GM19468 (cell line): ENCODE measurements around the gene CCDC88B.

ENCODE experiments used
- ATAC-seq: cut with Tn5 transposase; IDR thresholded peaks from one replicate; pipeline ENCODE4 v1.9.1; 2021; ENCODE audit warnings: mild to moderate bottlenecking, moderate library complexity, moderate number of reproducible peaks; ENCODE audit not compliant: unreplicated experiment; ENCODE audit errors: extremely low read depth

The CCDC88B gene, protein sequence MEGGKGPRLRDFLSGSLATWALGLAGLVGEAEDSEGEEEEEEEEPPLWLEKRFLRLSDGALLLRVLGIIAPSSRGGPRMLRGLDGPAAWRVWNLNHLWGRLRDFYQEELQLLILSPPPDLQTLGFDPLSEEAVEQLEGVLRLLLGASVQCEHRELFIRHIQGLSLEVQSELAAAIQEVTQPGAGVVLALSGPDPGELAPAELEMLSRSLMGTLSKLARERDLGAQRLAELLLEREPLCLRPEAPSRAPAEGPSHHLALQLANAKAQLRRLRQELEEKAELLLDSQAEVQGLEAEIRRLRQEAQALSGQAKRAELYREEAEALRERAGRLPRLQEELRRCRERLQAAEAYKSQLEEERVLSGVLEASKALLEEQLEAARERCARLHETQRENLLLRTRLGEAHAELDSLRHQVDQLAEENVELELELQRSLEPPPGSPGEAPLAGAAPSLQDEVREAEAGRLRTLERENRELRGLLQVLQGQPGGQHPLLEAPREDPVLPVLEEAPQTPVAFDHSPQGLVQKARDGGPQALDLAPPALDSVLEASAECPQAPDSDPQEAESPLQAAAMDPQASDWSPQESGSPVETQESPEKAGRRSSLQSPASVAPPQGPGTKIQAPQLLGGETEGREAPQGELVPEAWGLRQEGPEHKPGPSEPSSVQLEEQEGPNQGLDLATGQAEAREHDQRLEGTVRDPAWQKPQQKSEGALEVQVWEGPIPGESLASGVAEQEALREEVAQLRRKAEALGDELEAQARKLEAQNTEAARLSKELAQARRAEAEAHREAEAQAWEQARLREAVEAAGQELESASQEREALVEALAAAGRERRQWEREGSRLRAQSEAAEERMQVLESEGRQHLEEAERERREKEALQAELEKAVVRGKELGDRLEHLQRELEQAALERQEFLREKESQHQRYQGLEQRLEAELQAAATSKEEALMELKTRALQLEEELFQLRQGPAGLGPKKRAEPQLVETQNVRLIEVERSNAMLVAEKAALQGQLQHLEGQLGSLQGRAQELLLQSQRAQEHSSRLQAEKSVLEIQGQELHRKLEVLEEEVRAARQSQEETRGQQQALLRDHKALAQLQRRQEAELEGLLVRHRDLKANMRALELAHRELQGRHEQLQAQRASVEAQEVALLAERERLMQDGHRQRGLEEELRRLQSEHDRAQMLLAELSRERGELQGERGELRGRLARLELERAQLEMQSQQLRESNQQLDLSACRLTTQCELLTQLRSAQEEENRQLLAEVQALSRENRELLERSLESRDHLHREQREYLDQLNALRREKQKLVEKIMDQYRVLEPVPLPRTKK (N-terminal part only)

DNA sequence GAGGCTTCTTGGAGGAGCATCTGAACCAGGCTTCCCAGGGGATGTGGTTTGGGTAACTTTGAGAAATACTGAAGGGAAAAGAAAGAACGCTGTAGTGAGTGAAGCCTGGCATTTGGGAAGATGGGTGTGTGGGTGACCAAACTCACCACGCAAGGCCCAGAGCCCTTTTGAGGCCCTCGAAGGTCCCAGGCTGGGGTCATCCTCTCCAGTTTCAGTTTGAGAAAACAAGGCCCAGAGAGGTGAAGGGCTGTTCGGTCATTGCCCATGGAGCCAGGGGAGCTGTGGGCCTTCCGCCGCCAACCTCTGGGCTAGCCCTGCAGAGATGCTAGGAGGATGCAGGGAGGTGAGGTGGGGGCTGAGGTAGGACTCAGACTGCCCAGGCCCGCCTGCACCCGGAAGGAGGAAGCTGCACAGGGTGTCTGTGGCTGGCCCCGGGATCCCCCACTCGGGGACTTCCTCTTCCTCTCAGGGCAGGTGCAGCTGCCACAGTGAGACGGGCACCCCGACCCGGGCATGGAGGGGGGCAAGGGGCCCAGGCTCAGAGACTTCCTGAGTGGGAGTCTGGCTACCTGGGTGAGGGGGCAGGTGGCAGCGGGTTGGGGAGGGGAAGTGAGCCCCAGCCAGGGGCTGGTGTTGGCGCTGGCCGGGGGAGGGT lies at the start of gene CCDC88B:
Gene CCDC88B, plus strand, starts transcription at position 451 of the 655 bp plus-strand sequence. Its CDS starts 63 bp downstream, at position 514.
- no peak for ATAC-seq

DNA sequence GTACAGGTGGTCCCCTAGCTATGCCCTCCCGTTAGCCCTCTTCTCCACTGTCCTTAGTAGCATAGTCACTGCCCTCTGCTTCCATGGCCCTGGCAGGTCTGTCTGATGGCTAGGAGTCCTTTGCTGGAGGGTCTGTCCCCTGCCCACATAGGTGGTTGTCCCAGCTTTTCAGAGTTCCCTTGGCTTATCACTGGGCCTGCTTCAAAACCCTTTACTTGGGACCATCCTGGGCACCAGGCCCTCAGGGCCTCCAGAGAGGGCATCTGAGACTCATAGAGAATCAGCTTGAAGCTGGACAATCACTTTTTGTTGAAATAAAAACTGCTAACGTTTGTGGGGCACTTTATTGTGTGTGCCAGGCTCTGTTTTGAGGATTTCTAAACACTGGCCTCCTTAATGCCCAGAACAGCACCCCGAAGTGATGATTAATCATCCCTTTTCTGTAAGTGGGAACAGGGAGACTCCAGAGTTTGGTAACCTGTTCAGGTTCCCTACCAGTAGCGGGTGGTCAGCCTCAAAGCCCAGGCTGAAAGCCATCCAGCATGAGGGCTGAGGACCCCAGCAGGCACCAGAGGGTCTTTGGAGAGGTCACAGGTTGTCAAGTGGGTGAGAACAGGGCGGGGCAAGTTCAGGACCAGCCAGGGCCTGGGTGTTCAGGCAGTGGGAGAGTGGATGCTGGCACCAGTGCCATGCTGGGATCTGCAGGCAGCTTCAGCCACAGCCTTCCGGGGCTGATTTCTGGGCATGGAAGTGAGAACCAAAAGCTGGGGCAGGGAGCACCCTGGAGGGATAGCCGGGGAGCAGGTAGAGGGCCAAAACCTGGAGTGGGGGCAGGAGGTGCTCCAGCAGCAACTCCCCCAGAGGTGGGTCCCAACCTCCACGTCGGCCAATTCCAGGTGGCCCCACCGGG lies 49.4 kb upstream of the CCDC88B start:
- no peak for ATAC-seq

DNA sequence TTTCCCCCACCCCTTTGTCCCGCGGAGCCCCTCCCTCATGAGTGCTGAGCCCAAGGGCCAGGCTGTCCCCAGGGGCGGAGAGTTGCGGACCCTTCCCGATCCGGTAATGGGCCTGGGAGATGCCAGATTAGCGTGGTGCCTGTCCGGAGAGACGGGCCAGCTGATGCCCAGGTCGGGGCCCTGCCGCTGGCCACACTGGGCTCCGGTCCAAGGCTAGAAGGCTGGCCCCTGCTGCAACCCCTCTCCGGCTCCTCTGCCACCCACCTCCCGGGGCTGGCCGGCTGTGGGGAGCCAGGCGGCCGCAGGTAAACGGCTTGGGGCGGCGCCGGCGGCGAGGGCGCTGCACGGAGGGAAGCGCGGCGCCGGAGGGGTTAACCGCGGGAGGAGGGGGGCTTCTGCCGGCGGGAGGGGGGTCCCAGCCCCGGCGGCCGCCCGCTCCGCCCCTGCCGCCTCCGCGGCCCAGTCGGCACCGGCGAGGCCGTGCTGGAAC lies 48.7 kb upstream of the CCDC88B start, which contains the start of gene KCNK4:
Gene KCNK4, plus strand, starts transcription at position 41 of the 490 bp plus-strand sequence. CDS start 1,717 bp downstream, outside the sequence.
- no peak for ATAC-seq

DNA sequence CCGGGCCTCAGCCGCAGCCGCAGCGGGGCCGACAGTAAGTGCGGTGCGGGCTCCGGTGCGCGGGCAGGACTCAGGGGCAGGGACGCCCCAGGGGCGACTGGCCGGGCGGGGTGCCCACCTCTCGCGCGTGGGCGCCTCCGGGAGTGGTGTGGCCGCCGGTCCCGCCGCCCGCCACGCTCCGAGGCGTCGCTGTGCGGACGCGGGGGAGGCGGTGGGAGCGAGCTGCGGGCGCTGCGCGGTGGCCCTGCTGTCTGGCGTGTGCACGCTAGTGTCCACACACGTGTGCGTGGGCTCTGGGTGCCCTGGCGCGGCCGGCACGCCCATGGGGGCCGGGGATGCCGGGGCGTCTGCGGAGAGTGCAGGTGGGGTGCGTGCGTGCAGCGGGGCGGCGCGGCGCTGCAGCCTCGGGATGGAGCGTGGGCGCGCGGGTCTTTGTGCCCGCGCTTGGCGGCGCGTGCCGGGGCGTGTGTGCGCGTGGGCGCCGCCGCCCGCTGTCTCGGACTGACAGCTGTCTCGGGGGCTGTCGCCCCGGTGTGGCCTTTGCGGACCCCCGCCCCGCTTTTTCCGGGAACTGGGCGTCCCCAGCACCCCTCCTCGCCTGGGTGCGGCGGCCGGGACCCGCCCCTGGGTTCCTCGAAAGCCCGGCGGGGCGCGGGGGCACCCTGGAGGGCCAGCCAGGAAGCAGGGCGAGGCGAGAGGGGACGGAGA lies 48.1 kb upstream of the CCDC88B start:
- no peak for ATAC-seq

DNA sequence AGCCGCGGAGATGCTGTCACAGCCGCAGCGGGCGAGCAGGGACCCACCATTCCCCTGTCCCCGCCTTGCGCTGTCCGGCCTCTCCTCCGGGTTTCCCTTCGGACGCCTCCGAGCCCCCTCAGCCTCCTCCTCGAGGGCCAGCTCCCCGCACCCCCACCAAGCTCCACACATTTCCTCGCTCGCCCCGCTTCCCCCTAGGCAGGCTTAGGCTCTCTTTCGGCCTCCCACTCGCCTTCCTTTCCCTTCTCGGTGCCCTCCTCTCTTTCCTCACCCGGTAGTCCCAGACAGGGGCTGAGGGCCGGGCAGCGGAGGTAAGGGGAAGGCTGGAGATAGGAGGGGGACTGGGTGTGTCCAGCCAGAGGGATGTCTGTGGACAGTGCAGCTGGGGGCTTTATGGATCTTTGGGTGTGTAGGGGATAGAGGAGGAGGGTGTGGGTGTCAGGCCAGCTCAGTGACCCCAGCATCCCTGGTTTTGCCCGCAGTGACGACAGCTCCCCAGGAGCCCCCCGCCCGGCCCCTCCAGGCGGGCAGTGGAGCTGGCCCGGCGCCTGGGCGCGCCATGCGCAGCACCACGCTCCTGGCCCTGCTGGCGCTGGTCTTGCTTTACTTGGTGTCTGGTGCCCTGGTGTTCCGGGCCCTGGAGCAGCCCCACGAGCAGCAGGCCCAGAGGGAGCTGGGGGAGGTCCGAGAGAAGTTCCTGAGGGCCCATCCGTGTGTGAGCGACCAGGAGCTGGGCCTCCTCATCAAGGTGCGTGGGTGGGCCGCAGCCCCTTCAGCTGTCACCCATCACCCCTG lies 47.3 kb upstream of the CCDC88B start:
- ATAC-seq = no peak

DNA sequence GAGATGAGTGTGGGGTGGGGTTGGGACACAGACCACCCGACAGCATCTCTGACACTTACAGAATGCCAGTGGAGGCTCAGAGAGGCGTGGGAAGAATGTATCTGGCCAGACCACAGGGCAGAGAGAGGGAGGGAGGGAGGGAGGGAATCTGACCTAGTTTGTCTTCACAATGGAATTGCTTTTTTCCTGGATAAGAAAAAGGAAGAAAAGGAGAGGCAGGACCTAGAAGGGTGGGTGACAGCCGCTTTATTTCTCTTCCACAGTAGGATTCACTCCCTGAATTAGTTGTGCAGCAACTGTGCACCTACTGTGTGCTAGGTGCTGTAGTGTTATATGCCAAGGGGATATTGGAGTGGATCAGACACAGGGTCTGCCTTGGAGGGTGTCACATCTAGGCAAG lies 45.2 kb upstream of the CCDC88B start:
- ATAC-seq = no peak

DNA sequence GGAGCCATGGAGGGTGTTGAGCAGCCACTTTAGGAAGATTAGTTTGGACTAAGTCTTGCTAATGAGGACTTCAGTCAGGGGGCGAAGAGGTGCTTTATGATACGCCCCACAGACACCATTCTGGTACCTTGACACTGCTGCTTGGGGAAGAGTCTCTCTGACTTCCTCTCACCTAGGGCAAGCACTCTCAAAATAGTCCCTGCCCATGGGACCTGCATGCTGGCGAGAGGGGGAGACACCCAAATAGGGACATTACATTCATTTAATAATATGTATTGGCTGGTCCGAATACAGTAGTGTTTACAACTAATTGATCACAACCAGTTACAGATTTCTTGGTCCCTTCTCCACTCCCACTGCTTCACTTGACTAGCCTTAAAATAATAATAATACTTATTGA lies 44.2 kb upstream of the CCDC88B start:
- ATAC-seq = no peak

DNA sequence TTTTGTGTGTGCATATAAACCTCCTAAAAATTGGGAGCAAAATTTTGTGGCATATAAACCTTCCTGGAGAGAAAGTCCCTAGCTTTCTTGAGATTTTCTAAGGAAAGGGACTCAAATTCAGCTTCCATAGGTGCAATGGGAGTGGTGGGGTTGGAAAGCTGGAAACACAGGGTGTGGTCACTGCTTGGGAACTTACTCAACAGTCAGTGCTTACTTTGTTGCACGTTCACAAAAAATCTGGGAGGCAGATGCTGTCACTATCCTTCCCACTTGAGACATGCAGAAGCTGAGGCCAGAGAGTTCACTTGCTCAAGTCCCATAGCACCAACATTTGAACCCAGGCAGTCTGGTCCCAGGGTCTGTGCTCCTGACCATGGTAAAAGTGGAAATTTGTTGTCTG lies 43.8 kb upstream of the CCDC88B start:
- no peak for ATAC-seq

DNA sequence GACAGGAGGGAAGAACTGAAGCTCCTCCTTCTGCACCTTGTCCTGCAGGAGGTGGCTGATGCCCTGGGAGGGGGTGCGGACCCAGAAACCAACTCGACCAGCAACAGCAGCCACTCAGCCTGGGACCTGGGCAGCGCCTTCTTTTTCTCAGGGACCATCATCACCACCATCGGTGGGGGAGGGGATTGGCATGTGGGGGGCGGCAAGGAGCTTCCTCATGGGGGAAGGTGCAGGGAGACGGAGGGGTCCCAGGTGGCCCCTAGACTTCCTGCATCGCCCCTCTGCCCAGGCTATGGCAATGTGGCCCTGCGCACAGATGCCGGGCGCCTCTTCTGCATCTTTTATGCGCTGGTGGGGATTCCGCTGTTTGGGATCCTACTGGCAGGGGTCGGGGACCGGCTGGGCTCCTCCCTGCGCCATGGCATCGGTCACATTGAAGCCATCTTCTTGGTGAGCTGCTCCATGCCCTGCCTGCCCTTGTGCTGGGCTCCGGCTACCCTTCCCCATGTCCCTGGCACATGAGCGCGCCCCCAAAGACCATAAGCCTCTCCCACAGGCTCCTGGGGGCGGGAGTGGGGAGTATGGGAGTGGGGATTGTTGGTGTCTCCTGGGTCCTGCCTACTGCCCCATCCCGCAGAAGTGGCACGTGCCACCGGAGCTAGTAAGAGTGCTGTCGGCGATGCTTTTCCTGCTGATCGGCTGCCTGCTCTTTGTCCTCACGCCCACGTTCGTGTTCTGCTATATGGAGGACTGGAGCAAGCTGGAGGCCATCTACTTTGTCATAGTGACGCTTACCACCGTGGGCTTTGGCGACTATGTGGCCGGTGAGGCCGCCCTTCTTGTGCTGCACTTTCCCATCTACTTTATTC lies 42.9 kb upstream of the CCDC88B start:
- ATAC-seq = no peak

DNA sequence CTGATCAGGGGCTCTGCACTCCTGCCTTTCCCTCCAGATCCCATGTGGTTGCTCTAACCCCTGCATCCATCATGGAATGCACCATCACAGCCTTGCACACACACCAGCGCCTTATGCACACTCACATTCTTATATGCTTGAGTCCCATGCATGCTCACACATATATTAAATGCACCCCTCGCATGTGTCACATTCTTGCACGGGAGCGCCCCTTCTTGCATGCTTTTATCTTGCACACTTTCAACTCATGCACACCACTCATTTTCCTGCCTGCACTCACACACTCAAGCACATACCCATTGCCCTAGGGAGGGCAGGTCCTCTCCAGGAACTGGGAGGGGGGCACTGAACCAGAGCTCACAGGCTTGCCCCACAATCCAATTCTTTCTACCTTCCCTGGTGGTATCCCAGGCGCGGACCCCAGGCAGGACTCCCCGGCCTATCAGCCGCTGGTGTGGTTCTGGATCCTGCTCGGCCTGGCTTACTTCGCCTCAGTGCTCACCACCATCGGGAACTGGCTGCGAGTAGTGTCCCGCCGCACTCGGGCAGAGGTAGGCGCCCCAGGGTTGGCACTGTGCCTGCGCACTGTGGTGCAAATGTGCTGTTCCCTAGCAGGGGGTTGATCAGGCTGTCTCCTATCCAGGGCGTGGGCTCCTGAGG lies 42.2 kb upstream of the CCDC88B start:
- no peak for ATAC-seq

DNA sequence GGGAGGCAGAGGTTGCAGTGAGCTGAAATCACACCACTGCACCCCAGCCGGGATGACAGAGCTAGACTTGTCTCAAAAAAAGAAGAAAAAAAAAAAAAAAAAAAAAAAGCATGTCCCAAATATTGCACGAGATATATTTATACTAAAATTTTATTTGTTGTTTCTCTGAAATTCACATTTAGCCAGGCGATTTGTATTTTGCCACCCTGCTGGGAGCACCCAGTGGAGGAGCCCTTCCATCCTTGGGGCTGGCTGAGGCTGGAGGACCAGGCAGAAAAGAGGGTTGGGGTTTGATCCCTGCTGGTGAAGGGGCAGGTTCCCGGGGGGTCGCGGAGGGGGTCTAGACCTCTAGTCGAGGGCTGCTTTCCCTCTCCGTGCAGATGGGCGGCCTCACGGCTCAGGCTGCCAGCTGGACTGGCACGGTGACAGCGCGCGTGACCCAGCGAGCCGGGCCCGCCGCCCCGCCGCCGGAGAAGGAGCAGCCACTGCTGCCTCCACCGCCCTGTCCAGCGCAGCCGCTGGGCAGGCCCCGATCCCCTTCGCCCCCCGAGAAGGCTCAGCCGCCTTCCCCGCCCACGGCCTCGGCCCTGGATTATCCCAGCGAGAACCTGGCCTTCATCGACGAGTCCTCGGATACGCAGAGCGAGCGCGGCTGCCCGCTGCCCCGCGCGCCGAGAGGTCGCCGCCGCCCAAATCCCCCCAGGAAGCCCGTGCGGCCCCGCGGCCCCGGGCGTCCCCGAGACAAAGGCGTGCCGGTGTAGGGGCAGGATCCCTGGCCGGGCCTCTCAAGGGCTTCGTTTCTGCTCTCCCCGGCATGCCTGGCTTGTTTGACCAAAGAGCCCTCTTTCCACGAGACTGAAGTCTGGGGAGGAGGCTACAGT lies 40.8 kb upstream of the CCDC88B start:
- no peak for ATAC-seq

DNA sequence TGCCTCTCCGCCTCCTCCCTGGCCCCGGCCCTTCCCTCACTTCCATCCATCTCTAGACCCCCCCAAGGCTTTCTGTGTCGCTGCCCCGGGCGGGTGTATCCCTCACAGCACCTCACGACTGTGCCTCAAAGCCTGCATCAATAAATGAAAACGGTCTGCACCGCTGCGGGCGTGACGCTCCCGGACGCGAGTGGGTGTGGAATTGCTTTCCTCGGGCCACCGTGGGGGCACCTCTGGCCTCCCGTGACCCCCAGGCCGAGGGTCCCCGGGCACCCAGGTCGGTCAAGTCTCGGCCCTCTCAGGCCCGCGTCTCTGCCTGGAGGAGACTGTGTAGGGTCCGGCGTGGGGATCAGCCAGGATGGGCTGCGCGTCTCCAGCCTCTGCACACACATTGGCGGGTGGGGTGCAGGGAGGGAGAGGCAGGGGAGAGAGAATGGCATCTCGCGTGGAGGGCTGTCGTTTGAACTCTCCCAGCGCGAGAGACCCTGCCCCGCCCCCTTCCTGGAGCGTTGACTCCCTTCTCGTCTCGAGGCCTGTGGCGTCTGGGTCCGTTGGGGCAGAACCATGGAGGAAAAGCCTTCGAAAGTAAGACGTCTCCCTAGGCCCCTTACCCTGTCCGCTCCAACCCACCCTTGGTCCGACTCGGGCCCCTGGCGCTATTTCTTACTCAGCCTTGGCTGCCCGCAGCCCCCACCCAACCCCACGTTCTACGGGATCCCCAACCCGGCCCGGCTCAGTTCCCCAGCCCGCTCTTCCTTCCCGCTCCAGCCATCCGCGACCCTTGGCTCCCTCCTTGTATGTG lies 40.0 kb upstream of the CCDC88B start, which contains the start of gene CATSPERZ:
Gene CATSPERZ, plus strand, starts transcription at position 512 of the 802 bp plus-strand sequence. Its CDS starts 53 bp downstream, at position 565.
- no peak for ATAC-seq

DNA sequence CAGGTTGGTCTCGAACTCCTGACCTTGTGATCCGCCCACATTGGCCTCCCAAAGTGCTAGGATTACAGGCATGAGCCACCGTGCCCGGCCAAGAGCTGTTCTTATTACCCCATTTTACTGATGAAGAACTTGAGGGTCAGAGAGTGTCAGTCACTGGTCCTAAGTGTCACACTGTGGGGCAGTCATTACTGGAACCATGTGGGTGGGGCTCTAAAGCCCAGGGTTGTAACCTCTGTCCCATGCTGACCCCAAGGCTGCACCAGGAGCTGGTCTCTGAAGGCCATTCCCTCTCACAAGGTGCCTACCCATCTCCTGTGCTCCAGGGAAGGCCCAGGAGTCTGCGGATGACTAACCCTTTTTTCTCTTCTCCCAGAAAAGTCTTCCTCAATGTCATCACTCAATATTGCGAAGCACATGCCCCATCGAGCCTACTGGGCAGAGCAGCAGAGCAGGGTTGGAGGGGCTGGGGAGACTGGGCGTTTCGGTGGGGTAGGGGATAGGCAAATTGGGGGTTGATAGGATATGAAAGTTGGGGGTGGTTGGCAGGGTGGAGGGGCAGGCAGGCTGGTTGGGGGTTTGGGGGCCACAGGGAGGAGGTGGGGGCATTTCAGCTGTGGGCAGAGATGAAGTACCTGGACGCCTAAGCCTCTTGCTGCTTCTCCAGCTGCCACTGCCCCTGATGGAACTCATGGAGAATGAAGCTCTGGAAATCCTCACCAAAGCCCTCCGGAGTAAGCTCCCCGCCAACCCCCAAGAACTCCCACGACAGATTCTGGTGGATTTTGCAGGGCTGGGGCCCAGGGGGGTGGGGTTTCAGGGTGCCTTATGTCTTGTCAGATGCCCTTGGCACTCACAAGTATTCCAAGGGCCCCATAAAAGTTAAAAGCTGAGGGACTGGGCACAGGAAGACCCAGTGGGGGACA lies 36.6 kb upstream of the CCDC88B start:
- no peak for ATAC-seq
